HuH-7.5 (cell line): ENCODE results near the gene PDE1A.
"Not testable (repeated sequence)": the region's sequence is repeated elsewhere in the genome, so short reads cannot be mapped to it uniquely, and the experiment has no call there.

Source experiments
- DNase-seq: peaks from one replicate; pipeline ENCODE4 v3.0.0; 2011; ENCODE audit warnings: low spot score

PDE1A gene

DNA sequence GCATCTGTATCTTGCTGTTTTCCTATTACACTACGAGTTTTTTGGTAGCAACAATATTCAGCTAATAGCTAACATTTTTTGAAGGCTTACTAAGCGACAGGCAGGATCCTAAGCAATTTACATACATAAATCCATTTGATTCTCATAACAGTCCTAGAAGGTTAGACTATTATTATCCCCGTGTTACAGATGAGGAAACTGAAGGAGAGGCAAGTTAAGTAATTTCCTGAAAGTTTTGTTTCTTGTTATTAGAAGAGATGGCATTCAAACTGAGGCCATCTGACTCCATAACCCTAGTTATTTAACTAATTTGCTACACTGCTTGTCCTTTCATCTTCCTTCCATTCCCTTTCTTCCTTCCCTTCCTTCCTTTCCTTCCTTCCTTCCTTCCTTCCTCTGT lies 68.2 kb downstream of the PDE1A start:
- DNase-seq: no peak

DNA sequence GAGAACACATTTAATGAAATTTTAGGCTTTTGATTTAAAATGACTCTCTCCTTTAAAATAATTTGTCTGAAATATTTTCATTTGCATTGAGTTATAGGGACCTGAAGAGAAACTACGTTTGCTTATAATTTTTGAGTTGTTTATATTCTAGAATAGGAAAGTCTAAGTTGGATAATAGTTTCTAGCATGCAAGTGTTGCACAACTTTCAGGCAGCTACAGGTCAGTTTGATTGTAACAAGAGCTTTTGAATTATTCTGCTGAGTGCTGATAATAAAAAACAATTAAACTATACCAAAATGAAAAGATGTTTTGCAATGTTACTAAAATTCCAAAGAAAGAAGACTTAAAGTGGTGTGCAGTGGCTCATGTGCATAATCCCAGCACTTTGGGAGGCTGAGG lies 71.0 kb downstream of the PDE1A start:
- DNase-seq: no peak

DNA sequence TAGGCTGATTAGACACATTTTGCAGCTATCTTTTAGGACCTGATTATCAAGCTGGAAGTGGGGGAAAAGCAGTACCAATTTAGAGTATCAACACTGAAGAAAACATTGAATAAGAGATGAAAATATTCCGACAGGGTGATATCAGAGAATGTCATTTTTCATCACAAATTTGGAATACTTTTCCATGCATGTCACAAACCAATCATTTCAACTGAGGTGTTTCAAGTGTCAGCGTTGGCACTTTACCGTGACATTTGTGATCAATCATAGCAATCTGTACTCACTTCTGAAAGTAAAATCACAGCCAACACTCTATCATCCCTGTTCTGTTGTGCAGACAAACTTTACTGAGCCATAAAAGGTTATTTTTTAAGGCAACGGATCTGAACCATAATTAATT lies 75.4 kb downstream of the PDE1A start:
- no peak for DNase-seq

DNA sequence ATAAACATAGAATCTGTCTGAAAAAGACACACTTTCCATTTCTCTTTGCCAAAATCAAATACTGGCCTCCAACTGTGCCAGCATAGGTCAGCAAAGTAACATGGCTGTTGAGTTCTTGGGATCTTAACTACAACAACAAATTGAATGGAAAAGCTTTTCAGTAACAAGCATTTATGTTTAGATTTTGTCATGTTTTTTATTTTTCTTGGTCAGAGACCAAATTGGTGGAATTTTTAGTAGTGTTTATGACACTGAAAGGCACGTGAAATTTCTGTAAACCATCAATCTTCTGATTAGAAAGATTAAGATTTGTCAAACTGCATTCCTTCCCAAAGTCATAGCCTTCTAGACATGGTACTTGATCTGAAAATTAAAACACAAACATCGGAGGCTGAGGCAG lies 77.6 kb downstream of the PDE1A start:
- DNase-seq: no peak

DNA sequence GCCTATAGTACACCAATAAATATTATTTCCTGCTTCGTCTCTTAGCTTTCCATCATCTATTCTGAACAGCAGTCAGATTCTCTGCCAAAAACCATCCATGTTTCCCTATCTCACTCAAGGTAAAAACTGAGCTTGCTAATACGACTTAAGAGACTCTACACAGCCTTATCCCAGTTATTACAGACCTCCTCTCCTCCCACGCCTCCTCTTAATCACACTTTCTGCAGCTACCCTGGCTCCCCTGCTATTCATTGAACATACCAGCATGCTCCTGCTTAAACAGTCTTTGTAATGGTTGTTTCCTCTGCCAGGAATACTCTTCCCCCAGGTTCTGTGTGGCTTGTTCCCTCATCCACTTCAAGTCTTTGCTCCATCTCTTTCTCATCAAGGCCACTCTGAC lies 81.5 kb downstream of the PDE1A start:
- DNase-seq: no peak

DNA sequence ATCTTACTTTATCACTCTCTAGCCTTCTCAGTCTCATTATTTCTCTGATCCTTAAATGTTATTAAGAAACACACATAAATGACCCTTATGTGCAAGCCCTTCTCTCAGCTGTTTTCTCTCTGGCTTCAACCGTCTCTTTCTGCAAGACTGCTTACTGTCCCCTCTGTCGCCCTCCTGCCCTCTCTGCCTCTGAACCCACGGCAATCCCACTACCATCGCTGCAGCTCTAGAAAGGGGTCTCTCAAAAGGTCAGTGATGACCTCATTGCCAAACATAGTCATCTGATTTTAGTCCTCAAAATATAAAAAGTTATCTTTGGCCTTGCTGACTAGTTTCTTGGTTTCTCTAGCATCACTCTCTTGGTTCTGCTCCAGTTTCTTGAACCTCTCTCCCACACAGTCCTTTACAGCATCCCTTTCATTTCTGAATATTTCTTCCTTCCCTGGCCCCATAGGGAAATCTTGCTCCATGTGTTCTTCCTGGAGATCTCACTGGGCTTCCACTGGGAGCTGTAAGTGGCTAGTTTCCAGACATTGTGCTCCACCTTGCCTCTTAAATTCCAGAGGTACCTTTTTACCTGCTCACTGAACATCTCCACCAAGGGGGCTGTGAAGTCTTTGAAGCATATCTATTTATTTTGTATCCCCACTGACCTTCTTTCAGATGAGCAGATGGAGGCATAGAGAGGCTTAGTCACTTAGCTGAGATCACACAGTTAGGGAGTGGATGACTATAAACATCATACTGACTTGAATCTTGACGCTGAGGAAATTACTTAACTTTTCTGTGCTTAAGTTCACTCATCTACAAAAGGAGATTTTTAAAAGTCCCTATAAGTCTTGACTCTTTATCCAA lies 96.2 kb downstream of the PDE1A start:
- no peak for DNase-seq

DNA sequence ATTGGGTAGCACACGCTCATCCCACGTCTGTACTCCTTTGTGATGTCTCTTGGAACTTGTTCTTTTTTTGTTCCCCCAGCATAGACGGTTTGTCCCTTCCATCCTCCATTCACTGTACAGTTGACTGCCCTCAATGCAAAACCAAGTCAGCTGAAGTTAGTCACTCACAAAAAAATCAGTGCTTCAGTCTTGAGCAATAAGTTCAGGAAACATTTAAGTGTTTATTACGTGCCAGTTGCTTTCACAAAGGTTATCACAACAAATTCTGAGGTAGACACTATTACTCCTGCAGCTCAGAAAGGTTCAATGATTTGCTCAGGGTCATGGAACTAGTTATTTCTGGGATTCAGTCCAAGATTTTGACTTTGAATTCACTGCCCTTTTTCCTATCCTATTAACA lies 102.2 kb downstream of the PDE1A start:
- DNase-seq: no peak

DNA sequence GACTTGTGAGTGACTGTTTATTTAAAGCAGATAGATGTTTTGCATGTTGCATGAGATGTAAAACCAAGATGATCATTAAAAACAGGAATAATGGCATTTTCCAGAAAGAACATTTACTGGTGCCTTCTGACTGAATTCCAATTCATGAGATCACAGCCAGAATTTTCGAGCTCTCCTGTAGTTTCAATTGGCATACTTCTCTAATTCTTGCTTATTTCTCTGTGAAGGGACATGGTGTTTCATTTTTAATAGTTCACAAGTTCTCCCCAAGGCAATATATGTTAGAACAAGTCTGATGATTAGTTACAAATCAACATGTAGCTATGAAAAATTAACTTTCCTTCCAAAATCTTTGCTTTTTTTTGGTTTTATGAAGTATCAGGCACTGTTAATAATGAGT lies 105.7 kb downstream of the PDE1A start:
- DNase-seq: no peak

DNA sequence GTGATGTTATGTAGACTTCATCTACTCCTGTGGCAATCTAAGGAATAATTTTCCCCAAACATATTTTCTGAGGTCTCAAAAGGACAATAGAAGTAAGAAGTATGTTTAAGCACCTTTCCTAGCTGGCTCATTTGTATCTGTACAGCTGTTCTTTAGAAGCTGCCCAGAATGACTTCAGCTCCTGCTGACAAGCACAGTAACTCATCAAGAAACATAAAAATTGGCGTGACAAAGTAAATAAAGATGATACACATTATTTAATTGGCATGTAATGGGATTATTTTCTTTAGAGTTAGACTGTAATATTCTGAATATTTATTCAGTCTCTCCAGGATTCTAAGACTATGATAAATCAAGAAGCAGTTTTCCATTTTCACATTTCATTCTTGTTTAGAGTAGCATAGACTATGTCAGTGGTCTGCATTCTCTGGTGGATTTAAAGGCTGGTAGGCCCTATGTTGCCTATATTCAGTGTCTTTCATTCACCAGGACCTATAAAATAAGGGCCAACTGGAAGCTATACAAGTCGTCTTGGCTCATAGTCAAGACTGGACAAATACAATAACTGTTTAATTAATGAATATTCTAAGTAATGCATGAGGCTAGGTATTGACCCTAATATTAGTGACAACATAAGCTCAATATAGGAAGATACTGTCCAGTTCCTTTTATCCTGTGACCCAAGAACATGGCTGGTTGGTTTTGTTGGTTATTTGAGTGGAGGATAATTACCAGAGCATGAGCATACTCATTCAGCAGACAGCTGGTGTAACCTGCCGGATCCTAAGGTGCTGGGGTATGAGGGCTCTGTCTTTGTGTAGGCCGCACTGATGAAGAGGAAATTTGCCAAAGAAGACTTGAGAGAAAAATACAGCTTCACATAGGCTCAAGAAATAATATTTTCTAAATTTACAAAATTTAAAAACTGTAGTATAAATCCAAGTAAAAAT lies 107.0 kb downstream of the PDE1A start:
- no peak for DNase-seq

DNA sequence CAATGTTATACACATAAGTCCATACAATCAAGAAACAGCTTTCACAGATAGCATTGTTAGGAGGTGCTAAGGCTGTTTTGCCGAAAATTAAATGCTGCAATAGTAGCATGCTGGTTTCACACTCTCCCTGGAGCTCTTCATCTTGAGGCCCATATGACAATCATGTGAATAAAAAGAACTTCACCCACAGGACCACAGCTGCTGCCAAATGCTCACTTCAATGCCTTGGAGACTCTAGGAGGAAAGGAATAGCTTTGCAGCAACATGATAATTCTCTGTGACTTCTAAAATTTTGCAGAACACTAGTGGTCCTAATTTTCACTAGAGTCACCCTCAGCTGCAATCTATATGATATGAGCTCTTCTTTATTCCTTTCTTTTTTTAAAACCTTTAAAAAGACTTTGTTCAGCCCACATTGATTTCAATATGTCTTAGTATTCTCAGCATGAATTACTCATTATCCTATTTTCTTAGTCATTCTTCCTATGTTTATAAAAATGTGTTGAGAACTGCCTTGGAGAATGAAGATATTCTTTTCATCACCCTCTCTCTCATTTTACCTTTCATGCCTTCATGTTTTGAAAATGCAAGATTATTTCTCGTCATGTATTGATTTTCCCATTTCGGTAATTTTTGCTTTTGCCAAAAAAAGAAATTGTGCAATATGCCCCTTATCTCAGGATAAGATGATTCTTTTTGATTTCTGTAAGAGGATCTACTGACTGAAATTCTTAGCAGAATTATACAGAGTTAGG lies 108.2 kb downstream of the PDE1A start:
- DNase-seq: no peak

DNA sequence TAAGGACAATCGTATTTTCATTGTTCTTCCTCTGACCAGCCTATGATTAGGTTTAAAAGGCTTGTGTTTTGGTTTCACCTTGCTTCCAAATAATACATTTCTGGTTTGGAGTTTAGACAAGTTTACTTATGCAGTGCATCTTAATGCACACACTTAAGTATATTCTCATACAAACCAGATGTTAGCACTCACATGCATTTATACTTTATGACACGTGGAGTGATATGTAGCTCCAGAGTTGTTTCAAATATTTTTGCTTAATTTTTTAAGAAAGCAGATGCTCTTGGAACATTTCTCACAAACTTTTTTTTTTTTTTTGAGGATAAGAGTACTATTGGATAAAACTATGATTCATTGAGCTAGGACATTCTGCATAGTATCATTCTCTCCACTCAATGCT lies 109.9 kb downstream of the PDE1A start:
- DNase-seq: no peak

DNA sequence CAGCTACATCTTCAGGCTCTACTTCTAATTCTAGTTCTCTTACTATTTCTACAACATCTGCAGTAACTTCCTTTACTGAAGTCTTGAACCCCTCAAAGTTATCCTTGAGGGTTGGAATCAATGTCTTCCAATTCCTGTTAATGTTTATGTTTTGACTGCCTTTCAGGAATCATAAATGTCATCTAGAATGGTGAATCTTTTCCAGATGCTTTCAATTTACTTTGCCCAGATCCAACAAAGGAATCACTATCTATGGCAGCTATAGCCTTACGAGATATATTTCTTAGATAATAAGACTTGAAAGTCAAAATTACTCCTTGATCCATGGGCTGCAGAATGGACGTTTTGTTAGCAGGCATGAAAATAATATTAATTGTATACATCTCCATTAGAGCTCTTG lies 123.9 kb downstream of the PDE1A start:
- no peak for DNase-seq

DNA sequence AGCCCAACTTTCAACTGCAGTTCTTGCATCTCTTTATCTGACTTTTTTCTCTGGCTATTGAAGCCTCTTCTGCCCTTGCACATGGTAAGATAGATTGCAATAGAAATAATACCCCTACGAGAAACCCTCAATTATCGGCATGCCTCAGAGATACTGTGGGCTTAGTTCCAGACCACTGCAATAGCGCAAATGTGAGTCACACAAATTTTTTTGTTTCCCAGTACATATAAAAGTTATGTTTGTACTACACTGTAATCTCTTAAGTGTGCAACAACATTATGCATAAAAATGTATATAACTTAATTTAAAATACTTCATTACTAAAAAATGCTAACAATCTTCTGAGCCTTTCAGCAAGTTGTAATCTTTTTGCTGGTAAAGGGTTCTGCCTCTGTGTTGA lies 124.7 kb downstream of the PDE1A start:
- no peak for DNase-seq

DNA sequence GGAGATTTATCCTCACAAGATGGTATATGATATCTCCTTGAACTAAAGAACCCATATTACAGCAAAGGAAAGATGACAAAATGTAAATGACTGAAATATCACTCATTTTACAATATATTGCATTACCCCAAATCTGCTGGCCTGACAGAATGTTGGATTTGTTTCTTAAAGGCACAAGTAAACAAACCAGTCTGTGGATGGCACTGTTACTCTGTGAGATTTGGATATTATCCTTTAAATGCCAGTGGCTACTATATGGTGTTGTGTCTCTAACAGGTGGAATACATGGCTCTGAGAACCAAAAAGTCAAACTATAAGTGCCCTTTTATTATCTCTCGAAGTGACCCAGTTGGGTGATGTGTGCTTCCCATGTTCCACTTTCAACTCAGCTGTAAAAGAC lies 125.7 kb downstream of the PDE1A start:
- no peak for DNase-seq

DNA sequence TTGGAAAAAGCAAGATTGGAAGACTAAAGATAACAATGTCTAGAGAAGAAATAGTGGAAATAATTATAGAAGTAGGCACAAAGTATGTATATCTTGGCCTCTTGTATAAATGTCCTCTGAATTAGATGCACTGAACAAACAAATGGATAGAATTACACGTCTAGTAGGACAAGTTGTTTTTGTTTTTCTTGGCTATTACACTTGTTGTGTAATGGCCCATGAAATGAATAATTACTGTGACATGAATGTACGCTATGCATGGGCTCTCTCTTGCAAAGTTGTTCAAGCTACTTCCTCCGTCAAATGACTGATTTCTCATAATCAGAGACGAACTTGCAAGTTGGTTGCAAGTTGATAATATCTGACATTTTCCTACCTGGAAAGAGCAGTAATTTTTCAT lies 126.2 kb downstream of the PDE1A start:
- no peak for DNase-seq

DNA sequence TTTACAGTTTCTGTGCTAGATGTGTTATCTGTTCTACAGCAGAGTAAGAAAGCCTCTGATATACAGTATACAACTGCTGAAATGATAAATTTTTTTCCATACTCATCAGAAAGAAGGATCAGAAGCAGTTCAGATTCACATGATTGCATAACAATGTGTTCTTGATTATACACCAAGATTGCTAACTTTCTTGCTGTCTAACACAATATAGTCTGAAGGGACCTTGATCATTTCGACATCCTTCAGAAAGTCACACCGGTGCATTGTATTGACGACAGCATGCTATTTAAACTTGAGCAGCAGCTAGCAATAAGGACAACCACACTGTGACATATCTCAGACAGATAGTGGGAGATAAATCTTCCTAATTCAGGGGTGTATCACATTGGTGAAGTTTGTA lies 127.2 kb downstream of the PDE1A start:
- DNase-seq: no peak

DNA sequence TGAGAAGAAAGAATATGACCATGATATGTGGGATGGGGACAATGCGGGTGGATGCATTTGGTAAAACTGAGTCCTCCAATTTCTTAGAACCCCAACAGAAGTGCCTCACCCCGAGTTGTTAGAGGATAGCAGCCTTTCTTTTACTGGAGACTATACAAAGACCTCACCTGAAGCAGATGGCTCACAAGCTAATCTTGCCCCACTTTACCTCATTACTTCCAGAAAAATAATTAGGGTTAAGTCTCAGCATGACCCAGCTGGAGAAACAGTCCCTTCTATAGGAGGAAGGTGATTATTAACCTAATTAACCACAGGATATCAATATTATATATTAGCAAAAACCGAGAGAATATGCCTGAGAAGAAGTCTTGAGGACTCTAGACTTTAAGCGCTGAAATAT lies 128.4 kb downstream of the PDE1A start:
- DNase-seq: no peak

DNA sequence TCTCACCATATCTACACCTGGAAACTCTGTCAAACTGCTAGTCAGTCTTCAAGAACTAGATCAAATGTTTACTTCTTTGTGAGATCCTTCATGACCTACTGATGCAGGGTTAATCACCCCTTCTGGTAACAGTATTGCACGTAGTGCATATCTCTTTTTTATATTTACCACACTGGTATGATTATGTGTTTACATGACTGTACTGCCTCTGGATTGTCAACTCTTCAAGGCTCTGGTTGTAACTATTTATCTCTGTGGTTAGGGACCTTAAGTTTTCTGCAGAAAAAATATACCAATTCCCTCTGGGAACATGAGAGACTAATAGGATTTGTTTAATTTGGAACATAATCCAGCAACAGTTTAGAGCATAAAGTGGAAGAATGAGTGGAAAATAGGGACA lies 135.5 kb downstream of the PDE1A start:
- no peak for DNase-seq

DNA sequence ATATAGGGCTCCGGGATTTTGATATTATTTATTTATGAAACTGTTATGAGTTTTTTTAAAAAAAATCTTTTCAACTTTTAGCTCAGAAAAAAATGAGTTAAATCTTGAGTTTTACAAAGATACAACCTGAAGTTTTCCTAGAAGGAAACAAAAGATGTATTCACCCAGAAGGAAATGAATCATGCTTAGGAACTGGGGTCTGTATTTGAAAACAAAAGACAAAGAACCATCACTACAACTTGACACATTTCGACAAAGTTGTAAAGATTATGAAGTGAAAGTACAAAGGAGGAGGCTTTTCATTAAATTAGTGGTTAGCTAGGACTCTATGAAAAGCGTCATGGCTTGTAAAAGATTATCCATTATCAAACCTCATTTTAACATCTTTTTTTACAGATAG lies 143.3 kb downstream of the PDE1A start:
- no peak for DNase-seq

DNA sequence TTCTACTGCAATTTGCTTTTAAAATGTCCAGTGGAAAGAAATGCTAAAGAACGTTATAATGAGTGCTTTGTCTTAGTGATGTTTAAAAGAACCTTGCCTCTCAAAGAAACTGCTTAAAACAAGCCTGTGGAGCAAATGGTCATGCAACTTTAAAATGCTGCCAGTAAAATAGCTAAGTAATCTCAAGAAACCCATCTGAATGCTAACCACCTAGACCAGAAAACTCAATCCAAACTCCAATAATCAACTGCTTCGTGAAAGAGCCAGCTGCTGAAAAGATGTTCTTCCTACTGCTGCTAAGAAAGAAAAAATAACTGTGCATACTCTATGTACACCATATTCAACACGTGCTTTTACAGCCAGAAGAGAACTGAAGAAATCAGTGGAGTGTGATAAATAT lies 145.6 kb downstream of the PDE1A start:
- DNase-seq: no peak

DNA sequence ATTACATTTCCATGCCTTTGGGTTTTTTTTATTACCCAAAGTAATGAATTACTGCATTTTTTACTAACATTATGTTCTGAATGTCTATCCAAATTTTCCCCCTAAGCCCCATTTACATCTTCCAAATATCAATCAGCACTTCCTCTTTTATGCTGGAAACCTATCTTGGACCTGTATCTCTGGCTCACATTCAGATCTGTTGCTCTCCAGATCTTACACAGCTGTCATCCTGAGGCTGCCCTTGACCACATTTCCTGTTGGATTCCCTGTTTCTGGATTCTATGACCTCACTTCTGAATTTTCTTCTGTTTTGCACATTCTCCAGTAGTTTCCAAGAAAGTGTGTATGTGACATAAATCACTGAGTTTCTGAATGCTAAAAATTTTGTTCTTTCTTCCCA lies 146.7 kb downstream of the PDE1A start:
- DNase-seq: no peak

DNA sequence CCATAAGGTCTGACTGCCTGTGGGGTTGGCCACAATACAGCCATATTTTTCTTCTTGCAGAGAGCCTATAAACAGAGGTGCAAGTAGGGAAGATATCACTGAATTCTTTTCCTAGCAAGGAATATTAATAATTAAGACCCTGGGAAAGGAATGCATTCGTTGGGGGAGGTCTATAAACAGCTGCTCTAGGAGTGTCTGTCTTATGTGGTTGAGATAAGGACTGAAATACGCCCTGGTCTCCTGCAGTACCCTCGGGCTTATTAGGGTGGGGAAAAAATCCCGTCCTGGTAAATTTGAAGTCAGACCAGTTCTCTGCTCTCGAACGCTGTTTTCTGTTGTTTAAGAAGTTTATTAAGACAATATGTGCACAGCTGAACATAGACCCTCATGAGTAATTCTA lies 150.2 kb downstream of the PDE1A start:
- not testable (repeated sequence) for DNase-seq

DNA sequence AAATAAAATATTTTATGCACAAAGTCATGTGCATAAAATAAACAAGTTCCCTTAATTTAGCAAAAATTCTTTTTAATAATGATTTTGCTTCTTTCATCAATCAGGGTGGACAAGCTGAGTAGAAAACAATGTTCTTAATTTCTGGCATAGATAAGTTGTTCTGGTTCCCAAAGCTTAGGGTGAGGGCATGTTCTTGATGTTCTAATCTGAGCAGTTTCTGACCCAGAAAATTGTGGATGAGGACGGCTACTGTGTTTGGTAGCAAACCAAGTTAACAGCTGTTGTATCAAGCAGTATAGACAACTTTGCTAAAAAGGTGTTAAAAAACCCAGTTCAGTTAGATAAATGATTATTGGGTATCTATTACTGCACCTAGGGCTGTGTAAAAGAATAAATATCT lies 158.9 kb downstream of the PDE1A start:
- no peak for DNase-seq
